HepG2 (cell line): ENCODE data around the gene AADAT. TPM values are rescaled to one million over a fixed set of nuclear protein-coding genes. Genes with fewer than 3 reads are reported as not detected.

ENCODE experiments used
- ATAC-seq: fragments of 200-7000 bp; cut with Tn5 transposase; 3 replicates; pipeline ENCODE4 v1.9.1; 2020; ENCODE audit warnings: mild to moderate bottlenecking, moderate library complexity
- BruUV-seq: library from RNA; stranded (reverse); fragments of 400-500 nt; replicated peaks from 2 replicates; lab custom pipeline; 2021; lab: Mats Ljungman, UMichigan
- CTCF ChIA-PET: fragments of 300-600 bp; formaldehyde crosslinking; extraction: SDS; loops from one replicate; lab custom pipeline; 2021; ENCODE audit warnings: low total read pairs, inconsistent platforms, low intra/inter-chr PET ratio; lab: Yijun Ruan, JAX
- POLR2A ChIA-PET: fragments of 350-600 bp; sonication (Branson Sonifier 250); formaldehyde crosslinking; loops from one replicate; lab custom pipeline; 2020; ENCODE audit warnings: antibody characterized with exemption, inconsistent platforms; lab: Yijun Ruan, JAX
- DNase-seq: peaks from one replicate; pipeline ENCODE4 v3.0.0-alpha.2; 2015; ENCODE audit warnings: low spot score
- FAIRE-seq: peaks from 3 replicates; lab custom pipeline; 2011; peaks lifted over from hg19 to GRCh38; lab: Jason Lieb, UNC
- H2AFZ ChIP-seq: one replicate; pipeline ENCODE4 v1.6.1; 2011; ENCODE audit warnings: low read length, inconsistent platforms
- H3K27ac ChIP-seq: fragments of 300-600 bp; 3 replicates; pipeline ENCODE4 v1.8.0; 2011; ENCODE audit warnings: mixed run types, mild to moderate bottlenecking, mixed read lengths, low read length, inconsistent platforms; ENCODE audit not compliant: insufficient read depth; ENCODE audit errors: extremely low read length
- H3K27me3 ChIP-seq, 2 experiments: fragments of 200-600 bp in 1 of 2; 2 replicates in 1 of 2; 3 replicates in 1 of 2; pipeline versions ENCODE4 v1.6.0 to v1.8.0; 2011; ENCODE audit warnings: low read length in 2 of 2, mild to moderate bottlenecking in 2 of 2, moderate library complexity in 2 of 2, inconsistent platforms in 1 of 2; ENCODE audit not compliant: insufficient read depth in 2 of 2, control insufficient read depth in 1 of 2
- H3K36me3 ChIP-seq, 2 experiments: fragments of 200-600 bp in 1 of 2; replicated peaks in 1 of 2; 2 replicates in 1 of 2; 3 replicates in 1 of 2; pipeline versions ENCODE4 v1.5.1 to v1.8.0; 2011; ENCODE audit warnings: low read length in 2 of 2, inconsistent platforms in 1 of 2; ENCODE audit not compliant: insufficient read depth in 2 of 2, control insufficient read depth in 1 of 2
- H3K4me1 ChIP-seq: 2 replicates; pipeline ENCODE4 v1.5.1; 2012; ENCODE audit warnings: low read length, inconsistent platforms; ENCODE audit not compliant: insufficient read depth
- H3K4me2 ChIP-seq: 2 replicates; pipeline ENCODE4 v1.6.0; 2011; ENCODE audit warnings: low read depth, low read length, inconsistent platforms
- H3K4me3 ChIP-seq, 3 experiments: fragments of 200-600 bp in 1 of 3; sonication (generic), shearing (Covaris generic) in 1 of 3; replicated peaks in 1 of 3; 2 replicates each; pipeline ENCODE4 v1.5.1; 2011 to 2016; ENCODE audit warnings: low read length in 3 of 3, inconsistent platforms in 2 of 3, low read depth in 2 of 3, mild to moderate bottlenecking in 2 of 3, control low read depth in 1 of 3, mixed read lengths in 1 of 3; ENCODE audit not compliant: insufficient read depth in 1 of 3
- H3K79me2 ChIP-seq: one replicate; pipeline ENCODE4 v1.6.1; 2011; ENCODE audit warnings: low read length, inconsistent platforms; ENCODE audit not compliant: insufficient read depth
- H3K9ac ChIP-seq: 2 replicates; pipeline ENCODE4 v1.6.0; 2011; ENCODE audit warnings: mild to moderate bottlenecking, low read depth, low read length, inconsistent platforms; ENCODE audit not compliant: insufficient read depth
- H3K9me3 ChIP-seq: 2 replicates; pipeline ENCODE4 v1.5.1; 2012; ENCODE audit warnings: mild to moderate bottlenecking, low read length
- H4K20me1 ChIP-seq: 2 replicates; pipeline ENCODE4 v1.6.0; 2011; ENCODE audit warnings: inconsistent platforms, mild to moderate bottlenecking, low read length, moderate library complexity; ENCODE audit not compliant: insufficient read depth
- ELF3 ChIP-seq: IDR thresholded peaks from 2 replicates; pipeline ENCODE4 v1.6.1; 2016; ENCODE audit warnings: missing genetic modification reagents, missing compliant biosample characterization
- HBP1 ChIP-seq: IDR thresholded peaks from 2 replicates; pipeline ENCODE4 v1.6.1; 2016; ENCODE audit warnings: low read depth, control low read depth
- HCFC1 ChIP-seq: fragments of 150-350 bp; IDR thresholded peaks from 2 replicates; pipeline ENCODE4 v1.6.1; 2014; ENCODE audit warnings: low read depth, low read length
- ZBTB38 ChIP-seq: sonication (generic); formaldehyde crosslinking; IDR thresholded peaks from 2 replicates; pipeline ENCODE4 v1.5.1; 2020; ENCODE audit warnings: mild to moderate bottlenecking, missing genetic modification reagents
- ZKSCAN5 ChIP-seq: sonication (generic); formaldehyde crosslinking; IDR thresholded peaks from 2 replicates; pipeline ENCODE4 v1.5.1; 2020; ENCODE audit warnings: mild to moderate bottlenecking, missing genetic modification reagents
- ZNF10 ChIP-seq: sonication (generic); formaldehyde crosslinking; IDR thresholded peaks from 2 replicates; pipeline ENCODE4 v1.4.0; 2020; ENCODE audit warnings: mild to moderate bottlenecking, low read depth, missing genetic modification reagents, borderline replicate concordance
- ZNF431 ChIP-seq: sonication (generic); formaldehyde crosslinking; IDR thresholded peaks from 2 replicates; pipeline ENCODE4 v1.9.0; 2022; ENCODE audit warnings: missing genetic modification reagents, low read depth, mild to moderate bottlenecking, borderline replicate concordance
- ZNF598 ChIP-seq: sonication (generic); formaldehyde crosslinking; IDR thresholded peaks from 2 replicates; pipeline ENCODE4 v1.5.1; 2020; ENCODE audit warnings: mild to moderate bottlenecking, missing genetic modification reagents, borderline replicate concordance
- ZNF710 ChIP-seq: sonication (generic); formaldehyde crosslinking; IDR thresholded peaks from 2 replicates; pipeline ENCODE4 v1.5.0; 2020; ENCODE audit warnings: mild to moderate bottlenecking, missing genetic modification reagents, borderline replicate concordance
- WGBS: methylation state at CpG from one replicate; pipeline ENCODE4 v1.1.6; 2017; ENCODE audit warnings: low lambda C conversion rate; 5-methylcytosine and 5-hydroxymethylcytosine counted together
- in situ Hi-C: cut with HindIII; loops from 2 replicates; pipeline ENCODE4 v1.10.0; 2017; ENCODE audit warnings: low pct_unique_long_range_greater_than_20kb; ENCODE audit not compliant: extremely low pct_ligation_motif_present
- intact Hi-C: fragments of 100-400 bp; cut with micrococcal nuclease; formaldehyde crosslinking; loops from one replicate; pipeline ENCODE4 v1.10.0; 2022; ENCODE audit not compliant: unreplicated experiment
- polyA plus RNA-seq, 8 experiments: library from polyadenylated mRNA; depleted of rRNA in 3 of 8; stranded (reverse) in 7 of 8; unstranded in 1 of 8; fragments of >200 nt; fragmentation: Illumina TruSeq in 4 of 8; extraction: Trizol in 4 of 8; gene quantifications; 2 replicates each; pipeline versions ENCODE4 v1.2.1 to v1.2.3, GENCODE V29; 2011 to 2016; ENCODE audit warnings: low read depth in 4 of 8, missing spikeins in 1 of 8, mixed read lengths in 1 of 8; ENCODE audit not compliant: insufficient read depth in 1 of 8
- total RNA-seq, 5 experiments: library from RNA; depleted of rRNA; stranded (reverse); fragments of >200 nt; fragmentation: Illumina TruSeq; extraction: Trizol; gene quantifications; 2 replicates each; pipeline ENCODE4 v1.2.3, GENCODE V29; 2016; ENCODE audit warnings: low read depth in 1 of 5

AADAT gene
- total and polyA plus RNA-seq, 2 of the 13 experiments (the other 11 are each of a cell fraction or from before 2014, with no cell fraction given): 6.1 to 9.1 TPM

DNA sequence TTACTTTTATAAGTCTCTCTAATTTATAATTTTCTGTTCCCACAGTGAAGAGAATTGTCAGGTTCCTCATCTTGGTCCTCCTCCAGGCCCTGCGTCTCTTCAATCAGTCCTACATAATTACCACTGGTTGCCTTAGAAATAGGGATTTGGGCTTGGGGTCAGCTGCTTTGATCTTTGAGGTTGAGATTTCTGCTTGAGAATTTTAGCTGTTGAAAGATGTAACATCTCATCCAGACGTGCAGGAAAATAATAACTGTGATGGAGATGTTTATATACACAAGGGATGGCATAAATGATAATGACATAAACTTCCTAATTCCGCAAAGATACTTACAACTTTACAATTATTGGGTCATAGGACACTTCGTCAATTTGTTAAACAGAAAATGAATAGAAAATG is 30.3 kb downstream of the AADAT start:
- Histone ChIP-seq H3K4me1 (no peaks in the 10 kb centered on the region), H2AFZ (no peak overlapping the region), H3K79me2 (no peaks in the 10 kb centered on the region), H3K27me3 (no peaks in the 10 kb centered on the region), H3K4me2 (no peak overlapping the region), H3K4me3 (no peak overlapping the region), H3K36me3 (peaks cover 0 to 3% of the 10 kb centered on the region in 2 experiments; a peak in 3 of 5 replicates), H3K27ac (no peak overlapping the region), H3K9me3 (no peaks in the 10 kb centered on the region), H4K20me1 (no peaks in the 10 kb centered on the region), H3K9ac (no peak overlapping the region)
- CTCF ChIA-PET: no interaction called here
- no peak for TF ChIP-seq HBP1
- TF ChIP-seq ZNF10 (CRISPR knock-in tag): no peak
- TF ChIP-seq ELF3 (CRISPR knock-in tag): no peak
- no peak for TF ChIP-seq ZNF431
- TF ChIP-seq ZBTB38 (CRISPR knock-in tag): no peak
- TF ChIP-seq ZKSCAN5 (CRISPR knock-in tag): no peak
- no peak for TF ChIP-seq ZNF598 (CRISPR knock-in tag)
- no peak for TF ChIP-seq HCFC1
- TF ChIP-seq ZNF710 (CRISPR knock-in tag): no peak
- DNase-seq (no peak), ATAC-seq (no peak), FAIRE-seq (no peak)
- POLR2A ChIA-PET: no interaction called here
- intact Hi-C loops (no loop called here), in situ Hi-C loops (no loop called here)
- BruUV-seq: no TSS peak
- WGBS: 97% methylated on average over 4 of the region's 4 CpGs
